Uterine smooth muscle cell (primary cell): ENCODE measurements around the gene CCDC149. TPM values are rescaled to one million over a fixed set of nuclear protein-coding genes. Genes with fewer than 3 reads are reported as not detected.

ENCODE experiments used
- total RNA-seq: library from RNA; depleted of rRNA; stranded (reverse); fragments of >200 nt; gene quantifications from 2 replicates; pipeline ENCODE4 v1.2.3, GENCODE V29; 2014

CCDC149 gene
- total RNA-seq, result 8.2 and 13.5 TPM in 2 replicates

GRCh38 chr4:24912252-24913118, at the start of gene CCDC149:
CCDC149 (minus strand) TSS chr4:24913042; CDS start chr4:24912864, 178 bp downstream.

GRCh38 chr4:24794916-24795665, 117.8 kb downstream of the CCDC149 start, which contains the start of gene SOD3:
SOD3 (plus strand) TSS chr4:24795573; CDS start chr4:24799522, 3,949 bp downstream.

Other genes starting within 250 kb of the CCDC149 start
- gene SOD3, start 117.5 kb downstream of the CCDC149 start, total RNA-seq, result 5.2 and 19.5 TPM in 2 replicates
- 0.12 and 0.22 TPM in 2 replicates for gene LGI2, start 117.9 kb upstream of the CCDC149 start, total RNA-seq
- gene SEPSECS, start 247.4 kb upstream of the CCDC149 start, total RNA-seq, result 8.2 and 8.5 TPM in 2 replicates